ENCODE measurements around the gene KIAA0040.

- no peak for TF ChIP-seq POLR2A (IDR thresholded peaks at IDR 0.05; ENCODE audit: low read length)
- no peak for TF ChIP-seq GATA1 (IDR thresholded peaks at IDR 0.05; ENCODE audit: low read depth, low read length)
These were observed 16.4 kb upstream of the KIAA0040 start for GRCh38 chr1:175208773-175209492.

All from erythroblast (primary cell).